Putamen (tissue), 1 donor: ENCODE results near the gene NUP107.
"Not testable (repeated sequence)": the region's sequence is repeated elsewhere in the genome, so short reads cannot be mapped to it uniquely, and the experiment has no call there.

Experiments
- DNase-seq: peaks from one replicate; pipeline ENCODE4 v3.0.0-alpha.2; 2016; ENCODE audit warnings: low spot score

NUP107 gene

GRCh38 chr12:68686595-68687521, at the start of gene NUP107:
NUP107 (plus strand) TSS chr12:68686978; CDS start chr12:68687066, 88 bp downstream.
- DNase-seq = peak; percentile 96

GRCh38 chr12:68637439-68637838, 49.3 kb upstream of the NUP107 start:
- not testable (repeated sequence) for DNase-seq

- DNase-seq = no peak
Observed at GRCh38 chr12:68638171-68638570, 48.6 kb upstream of the NUP107 start.

DNA sequence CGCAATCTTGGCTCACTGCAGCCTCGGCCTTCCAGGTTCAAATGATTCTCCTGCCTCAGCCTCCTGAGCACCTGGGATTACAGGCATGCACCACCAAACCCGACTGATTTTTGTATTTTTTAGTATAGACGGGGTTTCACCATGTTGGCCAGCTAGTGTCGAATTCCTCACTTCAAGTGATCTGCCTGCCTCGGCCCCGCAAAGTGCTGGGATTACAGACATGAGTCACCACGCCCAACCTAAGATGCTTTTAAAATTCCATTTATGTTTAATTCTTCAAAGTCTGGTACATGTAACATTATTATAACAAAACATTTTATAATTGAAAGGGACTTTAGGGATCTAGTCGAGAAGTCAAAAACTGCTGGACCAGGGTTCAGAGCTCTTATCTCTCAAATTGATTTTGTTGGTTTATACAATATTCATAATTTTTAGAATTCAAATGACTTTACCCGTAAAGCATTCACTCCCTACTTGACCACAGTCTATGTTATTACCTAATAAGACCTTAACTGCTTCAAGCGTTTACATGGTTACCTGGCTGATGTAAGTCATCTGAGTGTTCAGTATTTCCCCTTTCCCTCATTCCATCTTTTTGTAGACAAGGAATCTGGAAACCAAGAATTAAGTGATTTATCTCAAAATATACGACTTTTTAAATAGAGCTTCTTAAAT, 47.9 kb upstream of the NUP107 start:
- no peak for DNase-seq

GRCh38 chr12:68639396-68639767, 47.4 kb upstream of the NUP107 start:
- no peak for DNase-seq

DNA sequence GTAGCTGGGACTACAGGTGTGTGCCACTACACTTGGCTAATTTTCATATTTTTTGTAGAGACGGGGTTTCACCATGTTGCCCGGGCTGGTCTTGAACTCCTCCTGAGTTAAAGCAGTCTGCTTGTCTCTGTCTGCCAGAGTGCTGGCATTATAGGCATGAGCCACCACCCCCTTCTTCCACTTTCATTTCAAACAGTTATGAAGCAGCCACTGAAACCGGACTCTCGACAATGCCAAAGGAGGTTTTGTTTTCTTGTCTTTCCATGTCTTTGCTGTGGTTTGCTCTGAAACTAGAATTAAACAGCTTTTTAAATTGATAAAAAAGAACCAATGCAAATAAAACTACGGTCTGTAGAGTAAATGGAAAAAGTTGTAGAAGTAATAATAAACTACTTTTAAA, 45.6 kb upstream of the NUP107 start:
- DNase-seq = no peak

GRCh38 chr12:68646484-68646883, 40.3 kb upstream of the NUP107 start:
- DNase-seq = no peak

- DNase-seq = no peak
Observed at GRCh38 chr12:68647507-68647906, 39.3 kb upstream of the NUP107 start.

DNA sequence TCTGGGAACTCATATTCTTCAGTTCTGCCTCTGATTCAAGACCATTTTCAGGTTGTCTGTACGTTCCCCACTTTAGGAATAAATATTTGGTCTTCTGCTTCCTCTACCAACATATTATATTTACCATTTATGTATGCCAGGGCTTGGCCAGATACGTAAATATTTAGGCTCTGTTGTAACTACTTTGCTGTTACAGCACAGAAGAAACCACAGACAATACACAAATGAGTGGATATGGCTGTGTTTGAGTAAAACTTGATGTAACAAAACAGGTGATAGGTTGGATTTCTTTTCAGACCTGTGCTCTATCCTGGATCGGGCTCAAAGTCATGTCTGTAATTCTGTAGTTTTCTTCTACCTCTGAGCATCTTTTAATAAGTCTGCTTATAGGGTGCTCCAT, 38.6 kb upstream of the NUP107 start:
- DNase-seq = no peak

GRCh38 chr12:68665016-68665569, 21.7 kb upstream of the NUP107 start:
- DNase-seq = no peak

GRCh38 chr12:68667291-68667690, 19.5 kb upstream of the NUP107 start:
- DNase-seq = no peak

- DNase-seq = no peak
Observed at GRCh38 chr12:68667896-68668295, 18.9 kb upstream of the NUP107 start.

- no peak for DNase-seq
Observed at GRCh38 chr12:68671179-68671578, 15.6 kb upstream of the NUP107 start.

- DNase-seq = no peak
Observed at GRCh38 chr12:68673788-68674187, 13.0 kb upstream of the NUP107 start.

GRCh38 chr12:68674376-68674775, 12.4 kb upstream of the NUP107 start:
- no peak for DNase-seq

GRCh38 chr12:68675101-68675842, 11.5 kb upstream of the NUP107 start:
- DNase-seq = no peak

DNA sequence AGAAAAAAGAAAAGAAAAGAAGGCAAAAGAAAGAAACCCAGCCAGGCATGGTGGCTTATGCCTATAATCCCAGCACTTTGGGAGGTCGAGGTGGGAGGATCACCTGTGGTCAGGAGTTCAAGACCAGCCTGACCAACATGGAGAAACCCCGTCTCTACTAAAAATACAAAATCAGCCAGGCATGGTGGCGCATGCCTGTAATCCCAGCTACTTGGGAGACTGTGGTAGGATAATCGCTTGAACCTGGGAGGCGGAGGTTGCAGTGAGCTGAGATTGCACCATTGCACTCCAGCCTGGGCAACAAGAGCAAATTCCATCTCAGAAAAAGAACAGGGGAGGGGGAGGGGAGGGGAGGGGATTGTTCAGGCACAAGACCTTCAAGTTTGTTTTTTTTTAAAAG, 9.9 kb upstream of the NUP107 start:
- not testable (repeated sequence) for DNase-seq

DNA sequence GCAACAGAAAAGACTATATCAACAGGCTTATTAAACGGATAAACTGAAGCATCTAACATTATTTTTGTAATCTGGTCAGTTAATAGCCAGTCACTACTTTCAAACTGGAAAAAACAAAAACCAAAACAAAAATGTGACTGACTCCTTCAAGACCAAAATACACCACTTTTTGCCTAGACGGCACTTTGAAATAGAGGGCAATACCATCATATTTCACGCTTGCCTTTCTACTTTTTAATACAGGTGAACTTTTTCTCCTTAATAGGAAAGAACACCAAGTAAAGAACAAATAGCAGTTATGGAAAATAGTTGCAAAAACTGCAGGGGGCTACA, 550 bp upstream of the NUP107 start:
- no peak for DNase-seq

DNA sequence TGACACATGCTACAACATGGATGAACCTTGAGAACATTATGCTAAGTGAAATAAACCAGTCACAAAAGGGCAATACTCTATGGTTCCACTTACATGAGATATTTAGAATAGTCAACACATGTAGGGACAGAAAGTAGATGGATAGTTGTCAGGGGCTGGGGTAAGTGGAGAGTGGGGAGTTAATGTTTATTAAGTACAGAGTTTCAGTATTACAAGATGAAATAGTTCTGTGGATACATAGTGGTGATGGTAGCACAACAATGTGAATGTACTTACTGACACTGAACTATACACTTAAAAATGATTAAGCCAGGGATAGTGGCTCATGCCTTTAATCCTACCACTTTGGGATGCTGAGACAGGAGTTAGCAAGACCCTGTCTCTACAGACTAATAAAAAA, 8.7 kb downstream of the NUP107 start:
- no peak for DNase-seq

GRCh38 chr12:68699486-68699885, 12.7 kb downstream of the NUP107 start:
- no peak for DNase-seq

DNA sequence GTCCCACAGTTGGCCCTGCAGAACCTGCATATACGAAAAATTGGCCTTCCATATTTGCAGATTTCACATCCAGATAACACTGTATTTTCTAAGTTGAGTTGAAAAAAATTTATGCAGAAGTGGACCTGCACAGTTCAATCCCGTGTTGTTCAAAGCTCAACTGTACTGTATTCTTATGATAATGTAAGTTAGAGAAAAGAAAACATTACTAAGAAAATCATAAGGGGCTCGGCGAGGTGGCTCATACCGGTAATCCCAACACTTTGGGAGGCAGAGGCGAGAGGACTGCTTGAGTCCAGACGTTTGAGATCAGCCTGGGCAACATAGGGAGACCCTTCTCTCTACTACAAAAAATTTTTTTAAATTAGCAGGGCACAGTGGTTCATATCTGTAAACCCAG, 41.0 kb downstream of the NUP107 start:
- no peak for DNase-seq

DNA sequence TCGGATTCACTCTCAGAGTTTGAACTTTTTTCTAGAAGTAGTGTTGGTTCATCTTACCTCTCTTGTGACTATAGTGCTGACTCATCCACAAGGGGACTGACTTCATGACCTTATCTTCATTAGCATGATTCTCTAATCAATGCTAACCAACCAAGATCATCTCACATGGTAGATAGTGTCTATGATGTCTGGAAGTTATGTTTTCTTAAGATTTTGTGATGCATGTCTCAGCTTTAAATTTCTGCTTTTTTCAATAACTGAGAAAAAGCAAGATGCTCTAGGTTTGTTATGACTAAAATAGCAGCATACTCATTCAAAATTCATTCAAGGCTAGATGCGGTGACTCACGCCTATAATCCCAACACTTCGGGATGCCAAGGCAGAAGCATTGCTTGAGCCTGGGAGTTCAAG, 46.9 kb downstream of the NUP107 start:
- DNase-seq = no peak
